ENCODE results near the gene LLGL2. TPM values are rescaled to one million over a fixed set of nuclear protein-coding genes. Genes with fewer than 3 reads are reported as not detected.

LLGL2 gene
- total RNA-seq, 2 donors from 2014 or later, result 6.4 to 20.0 TPM

DNA sequence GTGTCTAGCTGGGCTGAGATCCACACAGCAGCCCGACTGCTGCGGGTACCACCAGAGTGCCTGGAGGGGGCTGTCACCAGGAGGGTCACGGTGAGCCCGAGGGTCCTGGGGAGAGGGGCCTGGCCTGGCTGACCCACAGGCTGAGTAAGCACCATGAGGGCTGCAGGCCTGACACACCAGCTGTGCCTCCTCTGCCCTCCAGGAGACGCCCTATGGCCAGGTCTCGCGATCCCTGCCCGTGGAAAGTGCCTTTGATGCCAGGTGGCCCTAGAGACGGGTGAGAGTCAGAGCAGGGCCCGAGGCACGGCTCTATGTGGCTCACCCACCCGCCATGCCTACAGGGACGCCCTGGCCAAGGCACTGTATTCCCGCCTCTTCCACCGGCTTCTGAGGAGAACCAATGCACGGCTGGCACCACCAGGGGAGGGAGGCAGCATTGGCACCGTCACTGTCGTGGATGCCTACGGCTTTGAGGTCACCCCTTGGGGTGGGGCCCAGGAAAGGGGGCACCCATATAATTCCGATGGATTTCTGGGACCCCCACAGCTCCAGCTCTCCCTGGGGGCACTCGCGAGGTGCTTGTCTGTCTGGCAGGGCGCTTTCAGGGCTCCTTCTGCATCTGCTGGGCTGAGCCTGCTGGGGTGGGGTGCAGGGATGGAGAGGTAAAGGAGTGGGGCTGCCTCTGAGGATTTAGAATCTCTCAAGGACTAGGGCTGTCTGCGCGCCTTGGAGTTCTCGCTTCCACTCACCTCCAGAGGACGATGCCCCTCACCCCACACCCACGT lies 69.2 kb downstream of the LLGL2 start:
- Histone ChIP-seq H3K9me3 (no peaks in the 10 kb centered on the region), H3K36me3 (no peaks in the 10 kb centered on the region), H3K4me3 (no peak overlapping the region), H3K27ac (no peak overlapping the region), H3K27me3 (replicated peaks; ENCODE audit: insufficient read depth) (no peaks in the 10 kb centered on the region), H3K4me1 (ENCODE audit: control insufficient read depth in 1 of 2, low read depth in 2 of 2) (peaks cover 0 to 3% of the 10 kb centered on the region in 2 donors)
- TF ChIP-seq, protein P1, sequence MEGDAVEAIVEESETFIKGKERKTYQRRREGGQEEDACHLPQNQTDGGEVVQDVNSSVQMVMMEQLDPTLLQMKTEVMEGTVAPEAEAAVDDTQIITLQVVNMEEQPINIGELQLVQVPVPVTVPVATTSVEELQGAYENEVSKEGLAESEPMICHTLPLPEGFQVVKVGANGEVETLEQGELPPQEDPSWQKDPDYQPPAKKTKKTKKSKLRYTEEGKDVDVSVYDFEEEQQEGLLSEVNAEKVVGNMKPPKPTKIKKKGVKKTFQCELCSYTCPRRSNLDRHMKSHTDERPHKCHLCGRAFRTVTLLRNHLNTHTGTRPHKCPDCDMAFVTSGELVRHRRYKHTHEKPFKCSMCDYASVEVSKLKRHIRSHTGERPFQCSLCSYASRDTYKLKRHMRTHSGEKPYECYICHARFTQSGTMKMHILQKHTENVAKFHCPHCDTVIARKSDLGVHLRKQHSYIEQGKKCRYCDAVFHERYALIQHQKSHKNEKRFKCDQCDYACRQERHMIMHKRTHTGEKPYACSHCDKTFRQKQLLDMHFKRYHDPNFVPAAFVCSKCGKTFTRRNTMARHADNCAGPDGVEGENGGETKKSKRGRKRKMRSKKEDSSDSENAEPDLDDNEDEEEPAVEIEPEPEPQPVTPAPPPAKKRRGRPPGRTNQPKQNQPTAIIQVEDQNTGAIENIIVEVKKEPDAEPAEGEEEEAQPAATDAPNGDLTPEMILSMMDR (IDR thresholded peaks at IDR 0.05), result no peak
- ATAC-seq (ENCODE audit: insufficient number of reproducible peaks, low FRiP score, low read depth), result no peak
- no peak for DNase-seq (ENCODE audit: low spot score)

DNA sequence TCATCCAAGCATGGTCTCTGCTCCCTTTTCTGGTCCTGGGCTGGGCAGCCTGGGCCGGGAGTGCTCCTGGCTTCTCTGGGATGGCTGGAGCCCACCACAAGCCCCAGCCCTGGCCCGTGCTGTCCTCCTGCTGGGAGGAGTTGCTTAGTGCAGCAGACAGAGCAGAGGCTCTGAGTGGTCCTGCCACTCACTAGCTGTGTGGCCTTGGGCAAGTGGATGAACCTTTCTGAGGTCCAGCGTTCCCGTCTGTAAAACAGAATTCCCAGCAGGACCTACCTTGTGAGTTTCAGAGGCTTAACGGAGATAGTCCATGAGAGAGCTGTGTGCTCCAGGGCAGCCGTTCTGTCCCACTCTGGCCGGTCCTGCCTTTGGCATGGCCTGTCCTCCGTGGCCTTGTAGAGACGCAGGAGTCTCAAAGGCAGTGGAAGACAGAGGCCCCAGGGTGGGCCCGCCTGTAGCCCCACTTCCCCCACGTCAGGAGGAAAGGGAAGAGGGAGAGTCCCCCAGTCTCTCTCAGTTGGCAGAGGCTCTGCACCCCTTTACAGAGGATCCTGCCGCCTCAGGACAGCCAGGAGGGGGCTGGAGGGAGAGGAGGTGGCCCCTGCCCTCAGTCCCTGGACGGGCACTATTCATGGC lies 69.9 kb downstream of the LLGL2 start:
- Histone ChIP-seq H3K4me1 (ENCODE audit: control insufficient read depth in 1 of 2, low read depth in 2 of 2) (no peaks in the 10 kb centered on the region), H3K4me3 (no peak overlapping the region), H3K9me3 (no peaks in the 10 kb centered on the region), H3K36me3 (no peaks in the 10 kb centered on the region), H3K27ac (no peak overlapping the region), H3K27me3 (replicated peaks; ENCODE audit: insufficient read depth) (no peaks in the 10 kb centered on the region)
- TF ChIP-seq, protein P1 (IDR thresholded peaks at IDR 0.05), result no peak
- DNase-seq (ENCODE audit: low spot score) (no peak), ATAC-seq (ENCODE audit: insufficient number of reproducible peaks, low FRiP score, low read depth) (no peak)

DNA sequence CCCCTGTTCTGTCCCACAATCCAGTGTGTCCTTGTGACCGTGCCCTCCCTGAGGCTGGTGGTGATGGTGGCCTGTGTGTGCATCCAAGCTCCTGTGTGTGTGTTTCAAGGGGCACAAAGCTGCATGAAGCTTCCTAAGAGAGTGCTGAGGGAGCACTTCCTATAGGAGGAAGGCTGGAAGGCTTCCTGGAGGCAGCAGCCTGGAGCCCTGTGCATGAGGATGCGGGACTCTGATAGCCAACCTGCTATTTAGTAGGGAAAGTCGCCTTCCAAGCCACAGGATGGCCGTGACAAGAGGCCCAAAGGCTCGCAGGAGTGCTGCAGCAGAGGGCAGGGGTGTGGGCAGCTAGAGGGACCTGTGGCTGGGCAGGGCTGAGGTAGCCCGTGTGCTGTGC lies 70.4 kb downstream of the LLGL2 start:
- ATAC-seq (ENCODE audit: insufficient number of reproducible peaks, low FRiP score, low read depth) (no peak), DNase-seq (ENCODE audit: low spot score) (no peak)
- Histone ChIP-seq H3K27ac (no peak overlapping the region), H3K4me3 (no peak overlapping the region), H3K27me3 (replicated peaks; ENCODE audit: insufficient read depth) (no peaks in the 10 kb centered on the region), H3K36me3 (no peaks in the 10 kb centered on the region), H3K9me3 (no peaks in the 10 kb centered on the region), H3K4me1 (ENCODE audit: control insufficient read depth in 1 of 2, low read depth in 2 of 2) (no peaks in the 10 kb centered on the region)
- TF ChIP-seq, protein P1 (IDR thresholded peaks at IDR 0.05), result no peak

DNA sequence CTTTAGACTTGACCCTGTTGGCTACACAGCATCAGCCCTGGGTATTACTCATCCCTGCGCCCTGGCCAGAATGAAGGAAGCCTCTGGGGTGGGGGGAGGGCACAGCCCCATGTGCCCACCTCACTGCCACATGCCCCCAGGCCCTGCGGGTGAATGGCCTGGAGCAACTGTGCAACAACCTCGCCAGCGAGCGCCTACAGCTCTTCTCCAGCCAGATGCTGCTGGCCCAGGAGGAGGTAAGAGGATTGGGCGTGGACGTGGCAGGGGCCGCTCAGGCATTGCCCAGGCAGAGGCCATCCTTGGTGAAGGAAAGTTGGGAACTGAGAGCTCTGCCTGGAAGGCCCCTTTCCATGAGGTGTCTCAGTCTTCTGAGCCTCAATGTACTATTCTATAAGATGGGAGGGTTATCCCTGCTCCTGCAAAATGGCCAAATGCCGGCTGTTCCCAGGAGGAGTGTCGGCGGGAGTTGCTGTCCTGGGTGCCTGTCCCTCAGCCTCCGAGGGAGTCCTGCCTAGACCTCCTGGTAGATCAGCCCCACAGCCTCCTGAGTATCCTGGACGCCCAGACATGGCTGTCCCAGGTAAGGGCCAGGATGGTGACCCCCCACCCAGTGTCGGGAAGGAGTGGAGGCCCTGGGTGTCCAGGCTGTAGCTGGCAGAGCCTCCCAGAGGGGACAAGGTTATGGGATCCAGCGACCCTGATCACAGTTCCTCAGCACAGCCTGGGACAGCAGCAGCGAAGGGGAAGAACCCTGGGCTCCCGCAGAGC lies 71.0 kb downstream of the LLGL2 start:
- ATAC-seq (ENCODE audit: insufficient number of reproducible peaks, low FRiP score, low read depth) (no peak), DNase-seq (ENCODE audit: low spot score) (no peak)
- Histone ChIP-seq H3K27me3 (replicated peaks; ENCODE audit: insufficient read depth) (no peaks in the 10 kb centered on the region), H3K4me1 (ENCODE audit: control insufficient read depth in 1 of 2, low read depth in 2 of 2) (no peaks in the 10 kb centered on the region), H3K4me3 (no peak overlapping the region), H3K27ac (no peak overlapping the region), H3K9me3 (no peaks in the 10 kb centered on the region), H3K36me3 (no peaks in the 10 kb centered on the region)
- TF ChIP-seq, protein P1 (IDR thresholded peaks at IDR 0.05), result no peak

Measured in thoracic aorta (tissue), 2 donors.